Astrocyte (in vitro differentiated cells and primary cell): ENCODE results near the gene HIRA.

Experiments used
- EZH2 ChIP-seq: IDR thresholded peaks from 2 replicates; pipeline ENCODE4 v1.6.1; 2012; ENCODE audit warnings: mild to moderate bottlenecking, low read length, inconsistent platforms; ENCODE audit not compliant: insufficient read depth
- TF ChIP-seq, protein P1 (sequence below): IDR thresholded peaks from 2 replicates; pipeline ENCODE4 v1.5.1; 2011; ENCODE audit warnings: low read depth, mild to moderate bottlenecking, inconsistent platforms, low read length, moderate library complexity; ENCODE audit not compliant: insufficient read depth

DNA sequence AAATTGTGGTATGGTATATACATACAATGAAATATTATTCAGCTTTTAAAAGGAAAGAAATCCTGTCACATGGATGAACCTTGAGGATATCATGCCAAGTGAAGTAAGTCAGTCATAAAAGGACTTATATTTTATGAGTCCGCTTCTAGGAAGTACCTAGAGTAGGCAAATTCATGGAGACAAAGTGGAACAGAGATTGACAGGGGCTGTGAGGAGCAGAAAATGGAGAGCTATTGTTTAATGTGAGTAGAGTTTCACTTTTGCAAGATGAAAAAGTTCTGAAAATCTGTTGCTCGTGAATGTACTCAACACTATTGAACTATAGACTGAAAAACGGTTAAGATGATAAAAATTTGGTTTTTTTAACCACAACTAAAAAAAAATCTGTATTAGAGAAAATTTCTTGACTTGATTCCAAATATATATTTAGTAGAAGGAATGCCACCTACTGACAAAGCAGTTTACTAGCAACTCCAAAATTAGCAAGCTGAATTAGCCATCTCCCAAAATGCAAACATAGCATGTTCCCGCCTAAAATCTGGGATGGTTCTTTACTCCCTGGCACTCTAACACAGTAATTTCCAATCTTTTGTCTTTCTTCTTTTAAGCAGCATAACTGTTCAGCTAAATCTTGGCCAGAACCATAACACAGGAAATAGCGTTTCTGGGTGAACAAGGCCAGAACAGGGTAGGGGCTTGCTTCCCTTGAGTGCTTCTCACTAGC is 46.0 kb upstream of the HIRA start:
- TF ChIP-seq, protein P1, sequence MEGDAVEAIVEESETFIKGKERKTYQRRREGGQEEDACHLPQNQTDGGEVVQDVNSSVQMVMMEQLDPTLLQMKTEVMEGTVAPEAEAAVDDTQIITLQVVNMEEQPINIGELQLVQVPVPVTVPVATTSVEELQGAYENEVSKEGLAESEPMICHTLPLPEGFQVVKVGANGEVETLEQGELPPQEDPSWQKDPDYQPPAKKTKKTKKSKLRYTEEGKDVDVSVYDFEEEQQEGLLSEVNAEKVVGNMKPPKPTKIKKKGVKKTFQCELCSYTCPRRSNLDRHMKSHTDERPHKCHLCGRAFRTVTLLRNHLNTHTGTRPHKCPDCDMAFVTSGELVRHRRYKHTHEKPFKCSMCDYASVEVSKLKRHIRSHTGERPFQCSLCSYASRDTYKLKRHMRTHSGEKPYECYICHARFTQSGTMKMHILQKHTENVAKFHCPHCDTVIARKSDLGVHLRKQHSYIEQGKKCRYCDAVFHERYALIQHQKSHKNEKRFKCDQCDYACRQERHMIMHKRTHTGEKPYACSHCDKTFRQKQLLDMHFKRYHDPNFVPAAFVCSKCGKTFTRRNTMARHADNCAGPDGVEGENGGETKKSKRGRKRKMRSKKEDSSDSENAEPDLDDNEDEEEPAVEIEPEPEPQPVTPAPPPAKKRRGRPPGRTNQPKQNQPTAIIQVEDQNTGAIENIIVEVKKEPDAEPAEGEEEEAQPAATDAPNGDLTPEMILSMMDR: peak; percentile 11
- no peak for TF ChIP-seq EZH2
